ENCODE data around the gene SLC22A16. TPM values are rescaled to one million over a fixed set of nuclear protein-coding genes. Genes with fewer than 3 reads are reported as not detected.
A peak's percentile ranks its signal among the peaks of the same experiment; 100 is the strongest.

Gene SLC22A16
- total RNA-seq, 1 donor from 2014 or later: not detected

DNA sequence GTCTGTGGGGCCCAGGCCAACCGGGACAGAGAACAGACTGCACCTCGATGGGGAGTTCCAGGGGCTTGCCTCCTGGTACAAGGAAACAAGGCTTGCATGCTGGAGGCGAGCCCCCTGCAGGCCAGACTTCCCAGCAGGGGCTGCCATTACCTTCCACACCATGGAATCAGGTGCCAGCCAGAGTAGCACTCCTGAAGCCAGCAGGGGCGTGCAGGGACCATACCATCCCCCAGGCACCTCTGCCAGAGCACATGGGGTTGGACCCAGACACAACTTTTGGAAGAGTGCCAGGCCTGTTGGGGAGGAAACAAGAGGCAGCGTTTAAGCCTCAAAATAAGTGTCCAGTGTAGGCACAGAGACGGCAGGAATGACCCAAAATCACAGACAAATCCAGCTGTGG, 67.5 kb downstream of the SLC22A16 start:
- Histone ChIP-seq H3K36me3 (ENCODE audit: control insufficient read depth, insufficient read depth, low read length) (no peaks in the 10 kb centered on the region), H3K27me3 (ENCODE audit: control insufficient read depth, insufficient read depth, low read length) (no peaks in the 10 kb centered on the region), H3K4me3 (ENCODE audit: low read depth, low read length) (no peak overlapping the region)
- TF ChIP-seq CTCF (IDR thresholded peaks at IDR 0.05; ENCODE audit: insufficient read depth, low read length, severe bottlenecking): no peak
- FAIRE-seq: no peak
- no peak for DNase-seq (ENCODE audit: low read depth)

DNA sequence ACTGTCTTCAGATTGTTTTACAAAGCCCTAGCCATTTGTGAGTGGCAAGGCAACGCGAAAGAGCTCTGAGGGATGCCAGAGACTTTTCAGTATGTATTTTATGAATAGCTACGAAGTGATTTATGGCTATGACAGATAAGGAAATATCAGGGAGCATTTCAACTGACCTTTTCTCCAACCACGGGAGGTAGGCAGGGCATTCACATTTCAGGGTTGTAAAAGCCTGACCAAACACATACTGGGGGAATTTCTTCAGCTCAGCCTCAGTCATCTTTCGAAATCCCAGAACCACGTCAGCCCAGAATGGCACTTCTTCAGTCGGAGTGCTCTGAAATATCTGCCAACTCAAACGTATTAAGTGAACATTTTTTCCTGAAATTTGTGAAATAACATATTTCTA, 71.8 kb downstream of the SLC22A16 start:
- FAIRE-seq (no peak), DNase-seq (ENCODE audit: low read depth) (no peak)
- no peak overlapping the region for H3K4me3 ChIP-seq (ENCODE audit: low read depth, low read length)
- no peaks in the 10 kb centered on the region for H3K36me3 ChIP-seq (ENCODE audit: control insufficient read depth, insufficient read depth, low read length)
- no peak for TF ChIP-seq CTCF (IDR thresholded peaks at IDR 0.05; ENCODE audit: insufficient read depth, low read length, severe bottlenecking)
- H3K27me3 ChIP-seq (ENCODE audit: control insufficient read depth, insufficient read depth, low read length): no peaks in the 10 kb centered on the region

- Histone ChIP-seq H3K4me3 (ENCODE audit: low read depth, low read length) (no peak overlapping the region), H3K36me3 (ENCODE audit: control insufficient read depth, insufficient read depth, low read length) (no peaks in the 10 kb centered on the region), H3K27me3 (ENCODE audit: control insufficient read depth, insufficient read depth, low read length) (no peaks in the 10 kb centered on the region)
- DNase-seq (ENCODE audit: low read depth) (no peak), FAIRE-seq (no peak)
- TF ChIP-seq CTCF (IDR thresholded peaks at IDR 0.05; ENCODE audit: insufficient read depth, low read length, severe bottlenecking): no peak
Measured at GRCh38 chr6:110401585-110402176, 74.7 kb downstream of the SLC22A16 start.

DNA sequence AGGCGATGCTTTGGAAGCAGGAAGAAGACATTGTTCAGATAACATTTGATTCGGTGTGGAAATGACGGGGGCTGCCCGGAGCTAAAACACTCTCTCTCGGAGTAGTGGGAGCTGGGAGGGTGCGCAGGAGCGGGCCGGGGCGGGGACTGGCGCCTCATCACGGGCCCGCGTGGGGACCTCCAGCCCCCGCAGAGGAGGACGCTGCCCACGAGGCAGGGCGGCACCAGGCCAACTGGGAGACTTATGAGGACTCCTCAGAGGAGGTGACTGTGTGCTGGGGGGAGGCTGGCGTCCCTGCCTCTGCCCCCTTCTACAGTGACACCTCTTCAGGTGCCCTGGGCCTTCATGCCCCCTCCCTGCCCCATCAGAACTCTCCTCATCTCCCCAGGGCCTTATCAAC, 76.2 kb downstream of the SLC22A16 start:
- DNase-seq (ENCODE audit: low read depth) (no peak), FAIRE-seq (no peak)
- Histone ChIP-seq H3K27me3 (ENCODE audit: control insufficient read depth, insufficient read depth, low read length) (no peaks in the 10 kb centered on the region), H3K36me3 (ENCODE audit: control insufficient read depth, insufficient read depth, low read length) (no peaks in the 10 kb centered on the region), H3K4me3 (ENCODE audit: low read depth, low read length) (peak overlapping the region; percentile 19)
- no peak for TF ChIP-seq CTCF (IDR thresholded peaks at IDR 0.05; ENCODE audit: insufficient read depth, low read length, severe bottlenecking)

DNA sequence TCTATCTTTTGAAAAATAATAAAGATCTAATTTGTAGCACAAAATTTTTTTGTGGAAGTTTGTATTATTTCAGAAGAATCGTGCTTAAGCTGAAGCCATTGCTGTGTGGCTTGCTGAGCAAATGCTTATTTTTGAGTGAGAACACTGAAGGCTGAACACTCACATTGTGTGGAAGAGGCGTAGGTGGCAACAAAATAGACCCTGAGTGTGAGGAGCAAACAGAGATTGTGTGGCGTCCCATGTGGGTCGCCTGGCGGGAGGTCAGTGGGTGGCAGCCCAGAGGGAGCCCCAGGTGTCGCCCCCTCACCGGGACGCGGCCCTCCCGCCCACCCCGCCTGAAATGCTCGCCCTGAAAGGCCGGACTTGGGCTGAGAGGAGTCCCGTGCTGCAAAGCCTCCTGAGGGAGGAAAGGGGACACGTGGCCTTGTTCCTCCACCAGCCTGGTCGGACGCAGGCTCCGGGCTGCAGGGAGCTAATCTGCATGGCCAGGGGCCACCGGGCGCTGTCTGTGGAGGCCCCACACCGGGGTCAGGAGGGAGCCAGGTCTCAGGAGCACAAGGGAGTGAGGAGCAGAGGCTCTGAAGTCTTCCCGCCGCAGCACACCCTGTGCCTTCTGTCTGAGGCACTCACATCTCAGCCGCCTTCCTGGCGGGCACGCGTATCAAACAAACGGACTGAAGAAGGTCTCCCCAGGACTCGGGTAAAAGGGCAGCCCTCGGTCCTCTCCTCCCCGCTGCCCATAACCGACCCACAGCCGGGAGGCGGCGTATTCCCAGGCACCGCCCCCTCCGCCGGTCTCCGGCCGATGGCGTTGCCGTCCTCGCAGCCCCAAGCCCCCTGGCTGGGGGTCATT, 77.0 kb downstream of the SLC22A16 start:
- no peak for TF ChIP-seq CTCF (IDR thresholded peaks at IDR 0.05; ENCODE audit: insufficient read depth, low read length, severe bottlenecking)
- no peaks in the 10 kb centered on the region for H3K27me3 ChIP-seq (ENCODE audit: control insufficient read depth, insufficient read depth, low read length)
- H3K36me3 ChIP-seq (ENCODE audit: control insufficient read depth, insufficient read depth, low read length): no peaks in the 10 kb centered on the region
- FAIRE-seq (no peak), DNase-seq (ENCODE audit: low read depth) (no peak)
- H3K4me3 ChIP-seq (ENCODE audit: low read depth, low read length): peak overlapping the region; percentile 19
